ENCODE data around the gene PER1. TPM values are rescaled to one million over a fixed set of nuclear protein-coding genes. Genes with fewer than 3 reads are reported as not detected.

Gene PER1
- total and polyA plus RNA-seq, 2 of the 13 experiments (the other 11 are each of a cell fraction or from before 2014, with no cell fraction given) = 2.6 to 3.6 TPM

GRCh38 chr17:8185582-8186445 lies 33.6 kb upstream of the PER1 start (continued):
- TF ChIP-seq REST (IDR thresholded peaks at IDR 0.05; ENCODE audit: borderline replicate concordance in 1 of 2, low read depth in 1 of 2, low read length in 2 of 2) (no peak), ZNF143 (CRISPR knock-in tag; IDR thresholded peaks at IDR 0.05) (no peak), SNAPC2 (CRISPR knock-in tag; IDR thresholded peaks at IDR 0.05) (no peak), ATF1 (CRISPR knock-in tag; IDR thresholded peaks at IDR 0.05) (no peak), ATF6 (CRISPR knock-in tag; conservative IDR thresholded peaks at IDR 0.05) (no peak), HDAC2 (CRISPR knock-in tag; IDR thresholded peaks at IDR 0.05) (peak; percentile 48; the same call in 1 of the 2 replicates), PCBP2 (optimal IDR thresholded peaks at IDR 0.05; ENCODE audit: low read depth, low read length, poor library complexity, severe bottlenecking) (no peak), ZNF597 (CRISPR knock-in tag; IDR thresholded peaks at IDR 0.05) (no peak), ELK4 (CRISPR knock-in tag; IDR thresholded peaks at IDR 0.05; ENCODE audit: borderline replicate concordance) (no peak), ZSCAN22 (CRISPR knock-in tag; IDR thresholded peaks at IDR 0.05) (no peak), ZNF460 (CRISPR knock-in tag; IDR thresholded peaks at IDR 0.05; ENCODE audit: borderline replicate concordance) (no peak), BATF2 (CRISPR knock-in tag; IDR thresholded peaks at IDR 0.05) (no peak), ATF4 (CRISPR knock-in tag; IDR thresholded peaks at IDR 0.05) (no peak), ATF3 (CRISPR knock-in tag; IDR thresholded peaks at IDR 0.05) (no peak), ZBTB25 (CRISPR knock-in tag; IDR thresholded peaks at IDR 0.05) (no peak; the same call in 1 of the 2 replicates)

All from HepG2 (cell line).